ENCODE results near the gene HSF2. TPM values are rescaled to one million over a fixed set of nuclear protein-coding genes. Genes with fewer than 3 reads are reported as not detected.

The HSF2 gene
- total RNA-seq, 1 experiment from 2014 or later: 10.6 TPM

- no peak for TF ChIP-seq ATF6 (CRISPR knock-in tag; IDR thresholded peaks at IDR 0.05)
- TF ChIP-seq ZNF512 (CRISPR knock-in tag; IDR thresholded peaks at IDR 0.05; ENCODE audit: borderline replicate concordance): no peak
Observed at GRCh38 chr6:122407712-122408111, 8.3 kb downstream of the HSF2 start (continued).

GRCh38 chr6:122408240-122408639, 8.8 kb downstream of the HSF2 start:
- DNase-seq (ENCODE audit: low spot score) (no peak), ATAC-seq (no peak)
- H3K4me3 Mint-ChIP-seq: no peak overlapping the region
- H3K27ac Mint-ChIP-seq: no peak overlapping the region
- POLR2A ChIA-PET: no interaction called here
- no peaks in the 10 kb centered on the region for H3K27me3 Mint-ChIP-seq (ENCODE audit: low read depth)
- CTCF ChIA-PET: no interaction called here
- no peaks in the 10 kb centered on the region for H3K9me3 Mint-ChIP-seq
- peaks cover 28% of the 10 kb centered on the region for H3K4me1 Mint-ChIP-seq
- TF ChIP-seq CREM (CRISPR knock-in tag; IDR thresholded peaks at IDR 0.05): no peak
- no peak for TF ChIP-seq JAZF1 (CRISPR knock-in tag; IDR thresholded peaks at IDR 0.05)
- TF ChIP-seq KAT7 (CRISPR knock-in tag; IDR thresholded peaks at IDR 0.05; ENCODE audit: borderline replicate concordance): no peak
- TF ChIP-seq ATF2 (CRISPR knock-in tag; IDR thresholded peaks at IDR 0.05; ENCODE audit: borderline replicate concordance, low read depth): no peak
- no peak for TF ChIP-seq TP53 (CRISPR knock-in tag; IDR thresholded peaks at IDR 0.05)
- no peak for TF ChIP-seq STAT6 (CRISPR knock-in tag; conservative IDR thresholded peaks at IDR 0.05; ENCODE audit: low read depth)
- no peak for TF ChIP-seq SMAD4 (CRISPR knock-in tag; IDR thresholded peaks at IDR 0.05)
- TF ChIP-seq ZNF512 (CRISPR knock-in tag; IDR thresholded peaks at IDR 0.05; ENCODE audit: borderline replicate concordance): no peak
- TF ChIP-seq RORB (CRISPR knock-in tag; IDR thresholded peaks at IDR 0.05): no peak
- H3K36me3 Mint-ChIP-seq: peaks cover under 1% of the 10 kb centered on the region; the same call in 1 of the 2 replicates

- H3K27me3 Mint-ChIP-seq (ENCODE audit: low read depth): no peaks in the 10 kb centered on the region
- ATAC-seq (no peak), DNase-seq (ENCODE audit: low spot score) (no peak)
- no peak overlapping the region for H3K4me3 Mint-ChIP-seq
- H3K27ac Mint-ChIP-seq: no peak overlapping the region
- ChIA-PET POLR2A (no interaction called here), CTCF (no interaction called here)
- H3K36me3 Mint-ChIP-seq: peaks cover 6% of the 10 kb centered on the region; the same call in 1 of the 2 replicates
- H3K4me1 Mint-ChIP-seq: peaks cover 28% of the 10 kb centered on the region
- H3K9me3 Mint-ChIP-seq: no peaks in the 10 kb centered on the region
- TF ChIP-seq GTF2I (CRISPR knock-in tag; conservative IDR thresholded peaks at IDR 0.05) (no peak), ZNF425 (CRISPR knock-in tag; conservative IDR thresholded peaks at IDR 0.05) (no peak), ERG (CRISPR knock-in tag; IDR thresholded peaks at IDR 0.05) (no peak), SMAD4 (CRISPR knock-in tag; IDR thresholded peaks at IDR 0.05) (no peak), ZNF423 (CRISPR knock-in tag; IDR thresholded peaks at IDR 0.05) (no peak), ZNF263 (CRISPR knock-in tag; IDR thresholded peaks at IDR 0.05; ENCODE audit: low read depth) (no peak), ZNF138 (CRISPR knock-in tag; conservative IDR thresholded peaks at IDR 0.05) (no peak), ZNF396 (CRISPR knock-in tag; IDR thresholded peaks at IDR 0.05; ENCODE audit: borderline replicate concordance) (no peak), ZNF219 (CRISPR knock-in tag; IDR thresholded peaks at IDR 0.05; ENCODE audit: borderline replicate concordance) (no peak), ZNF232 (CRISPR knock-in tag; IDR thresholded peaks at IDR 0.05) (no peak)
Observed at GRCh38 chr6:122408702-122409458, 9.4 kb downstream of the HSF2 start.
